Panc1 (cell line): ENCODE measurements around the gene GPHA2. TPM values are rescaled to one million over a fixed set of nuclear protein-coding genes. Genes with fewer than 3 reads are reported as not detected.

ENCODE experiments used
- ATAC-seq: fragments of 200-7000 bp; cut with Tn5 transposase; 2 replicates; pipeline ENCODE4 v1.9.1; 2020; ENCODE audit warnings: mild to moderate bottlenecking, moderate library complexity
- BruUV-seq: library from RNA; stranded (reverse); fragments of 400-500 nt; replicated peaks from 2 replicates; lab custom pipeline; 2021; lab: Mats Ljungman, UMichigan
- CTCF ChIA-PET: fragments of 300-600 bp; sonication (Branson Sonifier 250); formaldehyde crosslinking; loops from one replicate; lab custom pipeline; 2022; ENCODE audit warnings: antibody characterized with exemption; lab: Charles Lee
- POLR2A ChIA-PET: fragments of 300-600 bp; sonication (Branson Sonifier 250); formaldehyde crosslinking; loops from one replicate; lab custom pipeline; 2022; ENCODE audit warnings: antibody characterized with exemption; lab: Charles Lee
- DNase-seq: peaks from one replicate; pipeline ENCODE4 v3.0.0-alpha.2; 2010; ENCODE audit warnings: low read depth, low spot score
- H3K27ac ChIP-seq: 2 replicates; pipeline ENCODE4 v1.5.1; 2011; ENCODE audit warnings: mild to moderate bottlenecking, low read length, inconsistent platforms
- H3K27me3 ChIP-seq: fragments of 200-500 bp; sonication (Bioruptor generic); 2 replicates; pipeline ENCODE4 v1.6.0; 2014; ENCODE audit warnings: low read length, inconsistent platforms; ENCODE audit not compliant: control insufficient read depth, insufficient read depth
- H3K36me3 ChIP-seq: fragments of 200-500 bp; sonication (Bioruptor generic); 2 replicates; pipeline ENCODE4 v1.5.1; 2014; ENCODE audit warnings: inconsistent platforms, mild to moderate bottlenecking, low read length, moderate library complexity; ENCODE audit not compliant: control insufficient read depth, insufficient read depth
- H3K4me1 ChIP-seq: 2 replicates; pipeline ENCODE4 v1.5.1; 2011; ENCODE audit warnings: inconsistent platforms, mild to moderate bottlenecking, low read length, moderate library complexity; ENCODE audit not compliant: control insufficient read depth, insufficient read depth
- H3K4me3 ChIP-seq, 2 experiments: 2 replicates each; pipeline ENCODE4 v1.5.1; 2011 to 2012; ENCODE audit warnings: low read depth in 2 of 2, low read length in 2 of 2, mild to moderate bottlenecking in 2 of 2, inconsistent platforms in 1 of 2, moderate library complexity in 1 of 2
- H3K9me3 ChIP-seq: fragments of 200-500 bp; sonication (Bioruptor generic); 2 replicates; pipeline ENCODE4 v1.5.1; 2014; ENCODE audit warnings: low read depth, mild to moderate bottlenecking, inconsistent platforms, low read length, moderate library complexity; ENCODE audit not compliant: control insufficient read depth, insufficient read depth
- POLR2AphosphoS5 ChIP-seq: IDR thresholded peaks from 2 replicates; pipeline ENCODE4 v1.6.1; 2012; ENCODE audit warnings: mild to moderate bottlenecking, low read depth, low read length, moderate library complexity
- SIN3A ChIP-seq: IDR thresholded peaks from 2 replicates; pipeline ENCODE4 v1.6.1; 2012; ENCODE audit warnings: low read depth, mild to moderate bottlenecking, low read length, moderate library complexity, borderline replicate concordance; ENCODE audit not compliant: insufficient read depth
- TCF7L2 ChIP-seq: IDR thresholded peaks from 2 replicates; pipeline ENCODE4 v1.6.1; 2011; ENCODE audit warnings: mild to moderate bottlenecking, low read depth, low read length, inconsistent platforms
- in situ Hi-C: cut with HindIII; loops from 2 replicates; pipeline ENCODE4 v1.10.0; 2016; ENCODE audit warnings: low sequenced_read_pairs, low pct_unique_long_range_greater_than_20kb
- intact Hi-C: fragments of 100-400 bp; cut with micrococcal nuclease; formaldehyde crosslinking; loops from one replicate; pipeline ENCODE4 v1.10.0; 2022; ENCODE audit not compliant: unreplicated experiment
- total RNA-seq: library from RNA; stranded (reverse); gene quantifications from one replicate; pipeline ENCODE4 v1.2.1, GENCODE V29; 2021; ENCODE audit not compliant: unreplicated experiment
- TF ChIP-seq, protein P1 (sequence below): fragments of 450-650 bp; IDR thresholded peaks from 2 replicates; pipeline ENCODE4 v1.5.1; 2017; ENCODE audit warnings: mild to moderate bottlenecking
- TF ChIP-seq, protein P2 (sequence below), 2 experiments: IDR thresholded peaks; 2 replicates each; pipeline ENCODE4 v1.6.1; 2011 to 2012; ENCODE audit warnings: low read depth in 2 of 2, control low read depth in 1 of 2, low read length in 1 of 2, mild to moderate bottlenecking in 1 of 2, moderate library complexity in 1 of 2; ENCODE audit not compliant: insufficient read depth in 1 of 2

GPHA2 gene
- total RNA-seq, 1 experiment from 2014 or later = not detected

DNA sequence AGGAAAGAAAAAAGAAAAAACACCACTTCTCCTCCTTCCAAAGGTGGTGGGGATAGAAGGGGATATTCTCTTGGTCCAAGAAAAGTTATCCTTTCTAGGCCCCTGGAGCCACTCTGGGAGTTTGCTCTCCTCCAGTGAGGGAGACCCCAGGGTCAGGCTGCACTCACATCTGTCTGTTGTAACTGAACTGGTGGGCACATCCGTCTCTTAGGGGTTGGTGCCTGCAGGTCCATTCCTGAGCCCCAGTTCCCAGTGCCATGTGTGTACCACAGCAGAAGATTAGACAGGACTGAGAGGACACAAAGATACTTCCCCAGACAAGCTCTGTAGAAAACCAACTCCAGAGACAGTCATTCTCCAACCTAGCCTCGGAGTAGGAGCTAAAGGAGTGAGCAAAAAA, 15.6 kb downstream of the GPHA2 start:
- no peak for DNase-seq
- Histone ChIP-seq H3K4me1 (peaks cover 24% of the 10 kb centered on the region), H3K27ac (no peak overlapping the region), H3K4me3 (no peak overlapping the region), H3K36me3 (no peaks in the 10 kb centered on the region; the same call in 1 of the 2 replicates), H3K9me3 (no peaks in the 10 kb centered on the region), H3K27me3 (no peaks in the 10 kb centered on the region)
- TF ChIP-seq POLR2AphosphoS5 = no peak
- no peak for TF ChIP-seq SIN3A
- TF ChIP-seq, protein P1, sequence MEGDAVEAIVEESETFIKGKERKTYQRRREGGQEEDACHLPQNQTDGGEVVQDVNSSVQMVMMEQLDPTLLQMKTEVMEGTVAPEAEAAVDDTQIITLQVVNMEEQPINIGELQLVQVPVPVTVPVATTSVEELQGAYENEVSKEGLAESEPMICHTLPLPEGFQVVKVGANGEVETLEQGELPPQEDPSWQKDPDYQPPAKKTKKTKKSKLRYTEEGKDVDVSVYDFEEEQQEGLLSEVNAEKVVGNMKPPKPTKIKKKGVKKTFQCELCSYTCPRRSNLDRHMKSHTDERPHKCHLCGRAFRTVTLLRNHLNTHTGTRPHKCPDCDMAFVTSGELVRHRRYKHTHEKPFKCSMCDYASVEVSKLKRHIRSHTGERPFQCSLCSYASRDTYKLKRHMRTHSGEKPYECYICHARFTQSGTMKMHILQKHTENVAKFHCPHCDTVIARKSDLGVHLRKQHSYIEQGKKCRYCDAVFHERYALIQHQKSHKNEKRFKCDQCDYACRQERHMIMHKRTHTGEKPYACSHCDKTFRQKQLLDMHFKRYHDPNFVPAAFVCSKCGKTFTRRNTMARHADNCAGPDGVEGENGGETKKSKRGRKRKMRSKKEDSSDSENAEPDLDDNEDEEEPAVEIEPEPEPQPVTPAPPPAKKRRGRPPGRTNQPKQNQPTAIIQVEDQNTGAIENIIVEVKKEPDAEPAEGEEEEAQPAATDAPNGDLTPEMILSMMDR = no peak
- TF ChIP-seq TCF7L2 = no peak
- TF ChIP-seq, protein P2, sequence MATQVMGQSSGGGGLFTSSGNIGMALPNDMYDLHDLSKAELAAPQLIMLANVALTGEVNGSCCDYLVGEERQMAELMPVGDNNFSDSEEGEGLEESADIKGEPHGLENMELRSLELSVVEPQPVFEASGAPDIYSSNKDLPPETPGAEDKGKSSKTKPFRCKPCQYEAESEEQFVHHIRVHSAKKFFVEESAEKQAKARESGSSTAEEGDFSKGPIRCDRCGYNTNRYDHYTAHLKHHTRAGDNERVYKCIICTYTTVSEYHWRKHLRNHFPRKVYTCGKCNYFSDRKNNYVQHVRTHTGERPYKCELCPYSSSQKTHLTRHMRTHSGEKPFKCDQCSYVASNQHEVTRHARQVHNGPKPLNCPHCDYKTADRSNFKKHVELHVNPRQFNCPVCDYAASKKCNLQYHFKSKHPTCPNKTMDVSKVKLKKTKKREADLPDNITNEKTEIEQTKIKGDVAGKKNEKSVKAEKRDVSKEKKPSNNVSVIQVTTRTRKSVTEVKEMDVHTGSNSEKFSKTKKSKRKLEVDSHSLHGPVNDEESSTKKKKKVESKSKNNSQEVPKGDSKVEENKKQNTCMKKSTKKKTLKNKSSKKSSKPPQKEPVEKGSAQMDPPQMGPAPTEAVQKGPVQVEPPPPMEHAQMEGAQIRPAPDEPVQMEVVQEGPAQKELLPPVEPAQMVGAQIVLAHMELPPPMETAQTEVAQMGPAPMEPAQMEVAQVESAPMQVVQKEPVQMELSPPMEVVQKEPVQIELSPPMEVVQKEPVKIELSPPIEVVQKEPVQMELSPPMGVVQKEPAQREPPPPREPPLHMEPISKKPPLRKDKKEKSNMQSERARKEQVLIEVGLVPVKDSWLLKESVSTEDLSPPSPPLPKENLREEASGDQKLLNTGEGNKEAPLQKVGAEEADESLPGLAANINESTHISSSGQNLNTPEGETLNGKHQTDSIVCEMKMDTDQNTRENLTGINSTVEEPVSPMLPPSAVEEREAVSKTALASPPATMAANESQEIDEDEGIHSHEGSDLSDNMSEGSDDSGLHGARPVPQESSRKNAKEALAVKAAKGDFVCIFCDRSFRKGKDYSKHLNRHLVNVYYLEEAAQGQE (IDR thresholded peaks at IDR 0.05; ENCODE audit: insufficient read depth in 1 of 2, low read depth in 2 of 2, low read length in 1 of 2) = no peak
- no peak for ATAC-seq
- in situ Hi-C loops = no loop called here
- intact Hi-C loops = no loop called here
- ChIA-PET POLR2A (no interaction called here), CTCF (no interaction called here)
- BruUV-seq = no TSS peak

DNA sequence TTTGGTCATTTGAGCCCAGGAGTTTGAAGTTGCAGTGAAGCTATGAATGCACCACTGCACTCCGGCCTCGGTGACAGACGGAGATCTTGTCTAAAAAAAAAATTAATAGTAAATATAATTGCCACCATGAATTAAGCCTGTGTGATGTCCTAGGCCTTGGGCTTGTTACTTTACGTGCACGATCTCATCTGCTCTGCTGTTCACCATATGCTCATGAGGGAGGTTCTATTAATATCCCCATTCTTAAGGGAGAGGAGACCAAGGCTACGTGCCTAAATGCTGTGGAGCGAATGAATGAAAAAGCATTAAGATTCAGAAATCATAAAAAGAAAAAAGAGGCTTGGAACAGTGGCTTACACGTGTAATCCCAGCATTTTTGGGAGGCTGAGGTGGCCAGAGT, 16.1 kb downstream of the GPHA2 start:
- ATAC-seq = no peak
- Histone ChIP-seq H3K36me3 (no peaks in the 10 kb centered on the region; the same call in 1 of the 2 replicates), H3K9me3 (no peaks in the 10 kb centered on the region), H3K27me3 (no peaks in the 10 kb centered on the region), H3K4me1 (peaks cover 23% of the 10 kb centered on the region), H3K4me3 (no peak overlapping the region), H3K27ac (no peak overlapping the region)
- in situ Hi-C loops = no loop called here
- CTCF ChIA-PET = interaction anchor here (0.6 kb wide), 1 partner anchor 122 kb away, joined by 3 read pairs; the partner anchor contains the start of gene SAC3D1
- no peak for DNase-seq
- intact Hi-C loops = no loop called here
- TF ChIP-seq, protein P1 = no peak
- TF ChIP-seq, protein P2 (IDR thresholded peaks at IDR 0.05; ENCODE audit: insufficient read depth in 1 of 2, low read depth in 2 of 2, low read length in 1 of 2) = no peak
- no peak for TF ChIP-seq TCF7L2
- no peak for TF ChIP-seq POLR2AphosphoS5
- no peak for TF ChIP-seq SIN3A
- BruUV-seq = no TSS peak
- POLR2A ChIA-PET = no interaction called here
